Trophoblast cell (in vitro differentiated cells and primary cell): ENCODE results near the gene TMA7B.

Experiments
- DNase-seq, 2 donors: peaks; one replicate each; pipeline ENCODE4 v3.0.0-alpha.2; 2016
- H2AFZ ChIP-seq: 2 replicates; pipeline ENCODE4 v1.6.1; 2013; ENCODE audit warnings: low read length, moderate library complexity, mild to moderate bottlenecking; ENCODE audit not compliant: insufficient read depth, poor library complexity
- H2AK5ac ChIP-seq: 2 replicates; pipeline ENCODE4 v1.6.1; 2013; ENCODE audit warnings: mild to moderate bottlenecking, low read length
- H2BK120ac ChIP-seq: 2 replicates; pipeline ENCODE4 v1.6.1; 2013; ENCODE audit warnings: low read length, mild to moderate bottlenecking, moderate library complexity; ENCODE audit not compliant: insufficient read depth, poor library complexity
- H2BK12ac ChIP-seq: 2 replicates; pipeline ENCODE4 v1.6.1; 2013; ENCODE audit warnings: mild to moderate bottlenecking, low read length, moderate library complexity
- H2BK5ac ChIP-seq: 2 replicates; pipeline ENCODE4 v1.6.1; 2013; ENCODE audit warnings: low read length, low read depth, moderate library complexity, mild to moderate bottlenecking; ENCODE audit not compliant: poor library complexity
- H3K14ac ChIP-seq: 2 replicates; pipeline ENCODE4 v1.6.1; 2013; ENCODE audit warnings: mild to moderate bottlenecking, low read length
- H3K18ac ChIP-seq: 2 replicates; pipeline ENCODE4 v1.6.1; 2013; ENCODE audit warnings: mild to moderate bottlenecking, low read length
- H3K23ac ChIP-seq: 2 replicates; pipeline ENCODE4 v1.6.1; 2013; ENCODE audit warnings: low read length
- H3K27ac ChIP-seq: 2 replicates; pipeline ENCODE4 v1.5.1; 2013; ENCODE audit warnings: low read depth, mild to moderate bottlenecking, inconsistent platforms, low read length, moderate library complexity
- H3K27me3 ChIP-seq: 2 replicates; pipeline ENCODE4 v1.6.1; 2013; ENCODE audit warnings: inconsistent platforms, mild to moderate bottlenecking, low read length, moderate library complexity; ENCODE audit not compliant: insufficient read depth
- H3K36me3 ChIP-seq, 2 experiments: 1 replicate in 1 of 2; 2 replicates in 1 of 2; pipeline ENCODE4 v1.6.1; 2013; ENCODE audit warnings: low read length in 2 of 2, mild to moderate bottlenecking in 2 of 2, moderate library complexity in 1 of 2; ENCODE audit not compliant: insufficient read depth in 2 of 2, control insufficient read depth in 1 of 2
- H3K4ac ChIP-seq: 2 replicates; pipeline ENCODE4 v1.6.1; 2013; ENCODE audit warnings: low read depth, mild to moderate bottlenecking, low read length, moderate library complexity
- H3K4me1 ChIP-seq, 2 experiments: 1 replicate in 1 of 2; 2 replicates in 1 of 2; pipeline ENCODE4 v1.6.1; 2013; ENCODE audit warnings: low read length in 2 of 2, mild to moderate bottlenecking in 2 of 2, moderate library complexity in 1 of 2; ENCODE audit not compliant: insufficient read depth in 2 of 2, control insufficient read depth in 1 of 2
- H3K4me2 ChIP-seq: 2 replicates; pipeline ENCODE4 v1.6.1; 2013; ENCODE audit warnings: inconsistent platforms, mild to moderate bottlenecking, low read length, moderate library complexity
- H3K4me3 ChIP-seq: 2 replicates; pipeline ENCODE4 v1.5.1; 2013; ENCODE audit warnings: mild to moderate bottlenecking, low read depth, low read length, inconsistent platforms
- H3K79me1 ChIP-seq: one replicate; pipeline ENCODE4 v1.6.1; 2013; ENCODE audit warnings: low read length
- H3K79me2 ChIP-seq: 2 replicates; pipeline ENCODE4 v1.6.1; 2013; ENCODE audit warnings: low read length, mild to moderate bottlenecking; ENCODE audit not compliant: control insufficient read depth, insufficient read depth, poor library complexity
- H3K9ac ChIP-seq: 2 replicates; pipeline ENCODE4 v1.6.1; 2013; ENCODE audit warnings: mild to moderate bottlenecking, low read length
- H3K9me3 ChIP-seq: 2 replicates; pipeline ENCODE4 v1.6.1; 2013; ENCODE audit warnings: low read depth, mild to moderate bottlenecking, control low read depth, inconsistent platforms, low read length; ENCODE audit not compliant: insufficient read depth
- H4K12ac ChIP-seq: 2 replicates; pipeline ENCODE4 v1.6.1; 2013; ENCODE audit warnings: low read depth, mild to moderate bottlenecking, low read length, moderate library complexity
- H4K8ac ChIP-seq: 2 replicates; pipeline ENCODE4 v1.6.1; 2013; ENCODE audit warnings: low read depth, mild to moderate bottlenecking, low read length, moderate library complexity
- H4K91ac ChIP-seq: one replicate; pipeline ENCODE4 v1.6.1; 2013; ENCODE audit warnings: low read depth, mild to moderate bottlenecking, low read length, moderate library complexity
- WGBS: extraction: QIAGEN DNeasy Blood & Tissue Kit; methylation state at CpG from one replicate; pipeline ENCODE4 v1.1.7; 2013; ENCODE audit warnings: missing lambda C conversion rate; ENCODE audit not compliant: insufficient read length, insufficient coverage; ENCODE audit errors: extremely low coverage; 5-methylcytosine and 5-hydroxymethylcytosine counted together

The TMA7B gene

GRCh38 chr22:40007853-40008710, 47.9 kb downstream of the TMA7B start:
- H3K18ac ChIP-seq = no peak overlapping the region
- no peak overlapping the region for H3K23ac ChIP-seq
- H4K91ac ChIP-seq = no peak overlapping the region
- no peak overlapping the region for H3K4me3 ChIP-seq
- no peak overlapping the region for H4K8ac ChIP-seq
- no peak overlapping the region for H3K27ac ChIP-seq
- H4K12ac ChIP-seq = no peak overlapping the region
- no peaks in the 10 kb centered on the region for H3K27me3 ChIP-seq
- H3K4ac ChIP-seq = no peak overlapping the region
- H3K4me1 ChIP-seq = no peaks in the 10 kb centered on the region
- no peaks in the 10 kb centered on the region for H3K9me3 ChIP-seq
- no peak overlapping the region for H2BK5ac ChIP-seq
- H3K79me1 ChIP-seq = no peaks in the 10 kb centered on the region
- H3K14ac ChIP-seq = no peak overlapping the region
- no peak overlapping the region for H2AK5ac ChIP-seq
- H2AFZ ChIP-seq = no peak overlapping the region
- H2BK120ac ChIP-seq = no peak overlapping the region
- no peak overlapping the region for H2BK12ac ChIP-seq
- H3K4me2 ChIP-seq = no peak overlapping the region
- H3K36me3 ChIP-seq = no peaks in the 10 kb centered on the region
- WGBS = no CpG with 5 or more reads among the region's 27 CpGs
- H3K9ac ChIP-seq = no peak overlapping the region
- no peaks in the 10 kb centered on the region for H3K79me2 ChIP-seq
- no peak for DNase-seq

DNA sequence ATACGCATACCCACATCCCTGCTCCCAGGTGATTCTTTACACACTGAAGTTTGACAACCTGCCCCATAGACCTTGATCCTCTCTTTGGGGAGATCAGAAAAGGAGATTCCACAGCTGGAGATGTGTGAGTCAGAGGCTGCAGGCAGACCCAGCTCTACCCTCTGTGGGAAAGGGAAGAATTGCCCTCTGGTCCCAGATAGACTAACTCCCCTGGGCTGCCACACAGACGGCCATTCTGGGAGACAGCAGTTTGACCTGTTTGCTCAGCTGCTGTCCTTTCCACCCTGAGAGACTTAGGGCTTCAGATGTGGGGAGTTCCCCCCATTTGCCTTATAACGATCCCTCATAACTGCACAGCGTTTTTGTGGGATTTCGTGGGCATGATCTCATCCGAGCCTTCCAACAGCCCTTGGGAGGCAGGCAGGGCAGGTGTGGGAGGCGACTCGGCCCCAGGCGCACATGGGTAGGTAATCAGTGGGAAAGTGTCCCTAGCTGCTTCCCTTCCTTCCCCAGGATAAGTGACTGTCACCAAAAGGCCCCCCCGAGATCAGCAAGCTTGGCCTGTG, 48.6 kb downstream of the TMA7B start:
- Histone ChIP-seq H3K4me2 (no peak overlapping the region), H3K23ac (no peak overlapping the region), H3K36me3 (no peaks in the 10 kb centered on the region), H2BK5ac (no peak overlapping the region), H4K12ac (no peak overlapping the region), H3K9ac (no peak overlapping the region), H3K14ac (no peak overlapping the region), H3K4me3 (no peak overlapping the region), H3K9me3 (no peaks in the 10 kb centered on the region), H3K4ac (no peak overlapping the region), H2AK5ac (no peak overlapping the region), H3K79me1 (no peaks in the 10 kb centered on the region), H2BK120ac (no peak overlapping the region), H3K18ac (no peak overlapping the region), H4K91ac (no peak overlapping the region), H4K8ac (no peak overlapping the region), H3K27me3 (no peaks in the 10 kb centered on the region), H3K4me1 (no peaks in the 10 kb centered on the region), H2AFZ (no peak overlapping the region), H3K79me2 (no peaks in the 10 kb centered on the region), H3K27ac (no peak overlapping the region), H2BK12ac (no peak overlapping the region)
- DNase-seq = no peak
- no CpG with 5 or more reads among the region's 10 CpGs for WGBS

GRCh38 chr22:40009292-40009774, 49.1 kb downstream of the TMA7B start:
- no CpG with 5 or more reads among the region's 11 CpGs for WGBS
- DNase-seq = no peak
- no peak overlapping the region for H2BK120ac ChIP-seq
- no peaks in the 10 kb centered on the region for H3K79me2 ChIP-seq
- H3K4me1 ChIP-seq = no peaks in the 10 kb centered on the region
- H3K27ac ChIP-seq = no peak overlapping the region
- no peak overlapping the region for H3K4me3 ChIP-seq
- H2AK5ac ChIP-seq = no peak overlapping the region
- no peaks in the 10 kb centered on the region for H3K79me1 ChIP-seq
- no peak overlapping the region for H2BK12ac ChIP-seq
- no peak overlapping the region for H2BK5ac ChIP-seq
- no peak overlapping the region for H3K4ac ChIP-seq
- H3K9ac ChIP-seq = no peak overlapping the region
- H4K91ac ChIP-seq = no peak overlapping the region
- H3K23ac ChIP-seq = no peak overlapping the region
- H2AFZ ChIP-seq = no peak overlapping the region
- no peak overlapping the region for H3K14ac ChIP-seq
- H3K27me3 ChIP-seq = no peaks in the 10 kb centered on the region
- no peak overlapping the region for H3K18ac ChIP-seq
- no peaks in the 10 kb centered on the region for H3K36me3 ChIP-seq
- no peak overlapping the region for H4K8ac ChIP-seq
- no peak overlapping the region for H3K4me2 ChIP-seq
- no peaks in the 10 kb centered on the region for H3K9me3 ChIP-seq
- no peak overlapping the region for H4K12ac ChIP-seq

DNA sequence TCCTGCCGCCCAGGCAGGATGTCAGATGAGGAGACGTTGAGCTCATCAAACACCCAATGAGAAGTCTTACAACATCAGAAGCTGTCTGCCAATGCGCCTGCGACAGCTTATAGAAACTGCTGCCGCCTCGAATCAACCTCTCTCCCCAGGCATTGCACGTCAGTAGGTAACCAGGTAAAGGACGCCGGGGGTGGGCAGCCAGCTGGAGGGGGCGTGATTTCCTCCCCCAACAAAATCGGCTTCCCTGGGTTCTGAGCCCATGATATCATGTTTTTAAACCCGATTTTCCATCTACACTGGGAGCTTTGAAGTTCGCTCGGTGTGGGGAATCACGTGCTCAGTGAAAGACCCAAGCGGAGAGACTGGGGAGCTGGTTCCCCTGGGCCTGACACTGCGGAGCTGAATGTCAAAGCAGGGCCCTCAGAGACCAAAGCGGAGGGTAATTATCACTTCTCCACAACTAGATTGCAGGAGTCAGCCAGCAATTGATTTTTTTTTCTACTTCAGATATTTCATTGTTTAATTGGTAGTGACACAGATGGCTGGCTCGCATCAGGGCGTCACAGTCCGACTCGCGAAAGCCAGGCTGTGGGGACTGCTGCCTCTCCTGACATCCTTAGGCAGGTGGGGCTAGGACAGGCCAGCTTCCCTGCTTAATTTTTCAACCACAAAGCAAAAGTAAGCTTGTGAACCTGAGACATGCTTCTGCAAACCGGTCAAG, 49.9 kb downstream of the TMA7B start:
- Histone ChIP-seq H2AFZ (no peak overlapping the region), H4K12ac (no peak overlapping the region), H3K27ac (no peak overlapping the region), H2BK5ac (no peak overlapping the region), H4K8ac (no peak overlapping the region), H2BK12ac (no peak overlapping the region), H2AK5ac (no peak overlapping the region), H3K4me3 (no peak overlapping the region), H3K4me1 (no peaks in the 10 kb centered on the region), H3K23ac (no peak overlapping the region), H3K9ac (no peak overlapping the region), H3K4ac (no peak overlapping the region), H3K79me1 (no peaks in the 10 kb centered on the region), H3K14ac (no peak overlapping the region), H3K18ac (no peak overlapping the region), H3K36me3 (no peaks in the 10 kb centered on the region), H3K79me2 (no peaks in the 10 kb centered on the region), H3K27me3 (no peaks in the 10 kb centered on the region), H2BK120ac (no peak overlapping the region), H3K9me3 (no peaks in the 10 kb centered on the region), H4K91ac (no peak overlapping the region), H3K4me2 (no peak overlapping the region)
- no CpG with 5 or more reads among the region's 24 CpGs for WGBS
- no peak for DNase-seq
